AG09319 (cell line): Measurements from ENCODE around the gene TMEM80.

Source experiments
- DNase-seq: peaks from one replicate; pipeline ENCODE4 v3.0.0-alpha.2; 2010; ENCODE audit warnings: low read depth; ENCODE audit errors: extremely low read depth
- CTCF ChIP-seq: IDR thresholded peaks from 2 replicates; pipeline ENCODE4 v1.5.1; 2011; ENCODE audit warnings: low read depth, mild to moderate bottlenecking, inconsistent platforms, low read length, moderate library complexity

TMEM80 gene

GRCh38 chr11:747158-748006 is 51.8 kb downstream of the TMEM80 start, which contains the start of gene TALDO1:
TSS of gene TALDO1 (plus strand) at chr11:747464. CDS start at chr11:747482, 18 bp downstream.
- DNase-seq = peak; percentile 51

GRCh38 chr11:748007-748359 is 52.4 kb downstream of the TMEM80 start:
- DNase-seq = no peak
- TF ChIP-seq CTCF = no peak

More at GRCh38 chr11:747158-748006, 51.8 kb downstream of the TMEM80 start, which contains the start of gene TALDO1:
- TF ChIP-seq CTCF = no peak; the same call in none of the 2 replicates

GRCh38 chr11:749731-750130 is 54.1 kb downstream of the TMEM80 start:
- no peak for TF ChIP-seq CTCF
- DNase-seq = no peak
